Measurements from ENCODE around the gene TBC1D2B.

The TBC1D2B gene

GRCh38 chr15:78023865-78024518, 53.5 kb downstream of the TBC1D2B start:
- Histone ChIP-seq H2AFZ (ENCODE audit: low read depth, low read length, severe bottlenecking) (no peak overlapping the region), H3K9me3 (ENCODE audit: insufficient read depth, low read length) (no peaks in the 10 kb centered on the region), H3K27ac (ENCODE audit: low read depth, low read length) (no peak overlapping the region), H3K79me2 (ENCODE audit: insufficient read depth, low read length) (no peaks in the 10 kb centered on the region), H4K20me1 (ENCODE audit: low read depth, low read length) (no peaks in the 10 kb centered on the region), H3K4me3 (ENCODE audit: insufficient read depth, low read length, poor library complexity, severe bottlenecking) (no peak overlapping the region), H3K9me2 (replicated peaks; ENCODE audit: insufficient read depth, low read length) (no peaks in the 10 kb centered on the region), H3K9ac (ENCODE audit: low read length) (no peak overlapping the region), H3K4me2 (ENCODE audit: low read depth, low read length, poor library complexity, severe bottlenecking) (no peak overlapping the region), H3F3A (ENCODE audit: insufficient read depth) (no peaks in the 10 kb centered on the region), H3K36me3 (ENCODE audit: low read length) (no peaks in the 10 kb centered on the region), H3K27me3 (ENCODE audit: low read length) (no peaks in the 10 kb centered on the region)
- TF ChIP-seq, protein P1, sequence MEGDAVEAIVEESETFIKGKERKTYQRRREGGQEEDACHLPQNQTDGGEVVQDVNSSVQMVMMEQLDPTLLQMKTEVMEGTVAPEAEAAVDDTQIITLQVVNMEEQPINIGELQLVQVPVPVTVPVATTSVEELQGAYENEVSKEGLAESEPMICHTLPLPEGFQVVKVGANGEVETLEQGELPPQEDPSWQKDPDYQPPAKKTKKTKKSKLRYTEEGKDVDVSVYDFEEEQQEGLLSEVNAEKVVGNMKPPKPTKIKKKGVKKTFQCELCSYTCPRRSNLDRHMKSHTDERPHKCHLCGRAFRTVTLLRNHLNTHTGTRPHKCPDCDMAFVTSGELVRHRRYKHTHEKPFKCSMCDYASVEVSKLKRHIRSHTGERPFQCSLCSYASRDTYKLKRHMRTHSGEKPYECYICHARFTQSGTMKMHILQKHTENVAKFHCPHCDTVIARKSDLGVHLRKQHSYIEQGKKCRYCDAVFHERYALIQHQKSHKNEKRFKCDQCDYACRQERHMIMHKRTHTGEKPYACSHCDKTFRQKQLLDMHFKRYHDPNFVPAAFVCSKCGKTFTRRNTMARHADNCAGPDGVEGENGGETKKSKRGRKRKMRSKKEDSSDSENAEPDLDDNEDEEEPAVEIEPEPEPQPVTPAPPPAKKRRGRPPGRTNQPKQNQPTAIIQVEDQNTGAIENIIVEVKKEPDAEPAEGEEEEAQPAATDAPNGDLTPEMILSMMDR (IDR thresholded peaks at IDR 0.05; ENCODE audit: insufficient read depth, low read length, poor library complexity, severe bottlenecking), result no peak
- no peak for TF ChIP-seq EZH2phosphoT487 (conservative IDR thresholded peaks at IDR 0.05; ENCODE audit: low read length)

GRCh38 chr15:78023081-78023665, 54.3 kb downstream of the TBC1D2B start:
- Histone ChIP-seq H3K9me3 (ENCODE audit: insufficient read depth, low read length) (no peaks in the 10 kb centered on the region), H3K9me2 (replicated peaks; ENCODE audit: insufficient read depth, low read length) (no peaks in the 10 kb centered on the region), H3K36me3 (ENCODE audit: low read length) (no peaks in the 10 kb centered on the region), H3K4me3 (ENCODE audit: insufficient read depth, low read length, poor library complexity, severe bottlenecking) (no peak overlapping the region), H4K20me1 (ENCODE audit: low read depth, low read length) (no peaks in the 10 kb centered on the region), H2AFZ (ENCODE audit: low read depth, low read length, severe bottlenecking) (no peak overlapping the region), H3K27ac (ENCODE audit: low read depth, low read length) (no peak overlapping the region), H3K27me3 (ENCODE audit: low read length) (no peaks in the 10 kb centered on the region), H3K79me2 (ENCODE audit: insufficient read depth, low read length) (no peaks in the 10 kb centered on the region), H3K4me2 (ENCODE audit: low read depth, low read length, poor library complexity, severe bottlenecking) (no peak overlapping the region), H3K9ac (ENCODE audit: low read length) (no peak overlapping the region), H3F3A (ENCODE audit: insufficient read depth) (no peaks in the 10 kb centered on the region)
- no peak for TF ChIP-seq EZH2phosphoT487 (conservative IDR thresholded peaks at IDR 0.05; ENCODE audit: low read length)
- TF ChIP-seq, protein P1 (IDR thresholded peaks at IDR 0.05; ENCODE audit: insufficient read depth, low read length, poor library complexity, severe bottlenecking), result no peak

GRCh38 chr15:78021761-78022160, 55.8 kb downstream of the TBC1D2B start:
- no peak for TF ChIP-seq EZH2phosphoT487 (conservative IDR thresholded peaks at IDR 0.05; ENCODE audit: low read length)
- TF ChIP-seq, protein P1 (IDR thresholded peaks at IDR 0.05; ENCODE audit: insufficient read depth, low read length, poor library complexity, severe bottlenecking), result no peak
- Histone ChIP-seq H3K9ac (ENCODE audit: low read length) (no peak overlapping the region), H3K4me3 (ENCODE audit: insufficient read depth, low read length, poor library complexity, severe bottlenecking) (no peak overlapping the region), H3K4me2 (ENCODE audit: low read depth, low read length, poor library complexity, severe bottlenecking) (no peak overlapping the region), H3K79me2 (ENCODE audit: insufficient read depth, low read length) (no peaks in the 10 kb centered on the region), H3K36me3 (ENCODE audit: low read length) (no peaks in the 10 kb centered on the region), H3K9me3 (ENCODE audit: insufficient read depth, low read length) (no peaks in the 10 kb centered on the region), H3K27me3 (ENCODE audit: low read length) (no peaks in the 10 kb centered on the region), H4K20me1 (ENCODE audit: low read depth, low read length) (no peaks in the 10 kb centered on the region), H3F3A (ENCODE audit: insufficient read depth) (no peaks in the 10 kb centered on the region), H2AFZ (ENCODE audit: low read depth, low read length, severe bottlenecking) (no peak overlapping the region), H3K9me2 (replicated peaks; ENCODE audit: insufficient read depth, low read length) (no peaks in the 10 kb centered on the region), H3K27ac (ENCODE audit: low read depth, low read length) (no peak overlapping the region)

Data from SU-DHL-6 (cell line).